K562 (cell line): ENCODE results near the gene CLDN24. TPM values are rescaled to one million over a fixed set of nuclear protein-coding genes. Genes with fewer than 3 reads are reported as not detected.

ENCODE experiments used
- ATAC-seq: fragments of 200-7000 bp; cut with Tn5 transposase; 3 replicates; pipeline ENCODE4 v1.9.1; 2020; ENCODE audit warnings: moderate library complexity
- BruUV-seq: library from RNA; stranded (reverse); fragments of 400-500 nt; replicated peaks from 2 replicates; lab custom pipeline; 2021; lab: Mats Ljungman, UMichigan
- CTCF ChIA-PET: fragments of 300-600 bp; formaldehyde crosslinking; extraction: SDS; loops from one replicate; lab custom pipeline; 2021; ENCODE audit warnings: low intra/inter-chr PET ratio; lab: Yijun Ruan, JAX
- POLR2A ChIA-PET: fragments of 300-600, 350-650 bp; sonication (Branson Sonifier 250); formaldehyde crosslinking; extraction: SDS; loops from one replicate; lab custom pipeline; 2021; ENCODE audit warnings: antibody characterized with exemption, inconsistent platforms; lab: Yijun Ruan, JAX
- DNase-seq, 4 experiments: peaks; one replicate each; pipeline versions ENCODE4 v3.0.0 to v3.0.0-alpha.2; 2011 to 2018; ENCODE audit warnings: low spot score in 3 of 4, mixed read lengths in 3 of 4; ENCODE audit errors: extremely low read depth in 1 of 4
- FAIRE-seq: peaks from 2 replicates; lab custom pipeline; 2011; peaks lifted over from hg19 to GRCh38; lab: Jason Lieb, UNC
- H2AFZ ChIP-seq: 2 replicates; pipeline ENCODE4 v1.6.0; 2011; ENCODE audit warnings: low read depth, low read length, control low read depth, inconsistent platforms
- H3K27ac ChIP-seq: fragments of 200-600 bp; 3 replicates; pipeline ENCODE4 v1.8.0; 2011; ENCODE audit warnings: low read depth, mild to moderate bottlenecking, control low read depth, inconsistent platforms, low read length, moderate library complexity, mixed read lengths; ENCODE audit errors: extremely low read depth
- H3K27me3 ChIP-seq, 2 experiments: fragments of 300-600 bp in 1 of 2; 2 replicates in 1 of 2; 3 replicates in 1 of 2; pipeline versions ENCODE4 v1.6.0 to v1.8.0; 2011; ENCODE audit warnings: inconsistent platforms in 2 of 2, low read length in 2 of 2, mild to moderate bottlenecking in 1 of 2, mixed read lengths in 1 of 2, moderate library complexity in 1 of 2; ENCODE audit not compliant: control insufficient read depth in 2 of 2, insufficient read depth in 2 of 2
- H3K36me3 ChIP-seq: fragments of 300-600 bp; 3 replicates; pipeline ENCODE4 v1.8.0; 2011; ENCODE audit warnings: mild to moderate bottlenecking, low read length, inconsistent platforms; ENCODE audit not compliant: control insufficient read depth, insufficient read depth
- H3K4me1 ChIP-seq, 2 experiments: fragments of 200-600 bp in 1 of 2; replicated peaks in 1 of 2; 2 replicates in 1 of 2; 3 replicates in 1 of 2; pipeline versions ENCODE4 v1.5.1 to v1.8.0; 2011; ENCODE audit warnings: inconsistent platforms in 2 of 2, low read length in 2 of 2, mild to moderate bottlenecking in 1 of 2, mixed read lengths in 1 of 2, moderate library complexity in 1 of 2; ENCODE audit not compliant: control insufficient read depth in 2 of 2, insufficient read depth in 2 of 2
- H3K4me2 ChIP-seq: 2 replicates; pipeline ENCODE4 v1.6.1; 2011; ENCODE audit warnings: low read length, control low read depth, inconsistent platforms, mixed read lengths; ENCODE audit not compliant: insufficient read depth
- H3K4me3 ChIP-seq: fragments of 200-600 bp; sonication (generic), shearing (Covaris generic); 2 replicates; pipeline ENCODE4 v1.5.1; 2016; ENCODE audit warnings: control low read depth, inconsistent platforms
- H3K79me2 ChIP-seq: fragments of 200-600 bp; 3 replicates; pipeline ENCODE4 v1.8.0; 2011; ENCODE audit warnings: low read length, inconsistent platforms; ENCODE audit not compliant: control insufficient read depth, insufficient read depth
- H3K9ac ChIP-seq, 2 experiments: 2 replicates each; pipeline versions ENCODE4 v1.6.0 to v1.6.1; 2011; ENCODE audit warnings: low read depth in 2 of 2, low read length in 2 of 2, control low read depth in 1 of 2, inconsistent platforms in 1 of 2, mild to moderate bottlenecking in 1 of 2, mixed read lengths in 1 of 2; ENCODE audit not compliant: insufficient read depth in 1 of 2
- H3K9me1 ChIP-seq: one replicate; pipeline ENCODE4 v1.6.0; 2011; ENCODE audit warnings: inconsistent platforms, mild to moderate bottlenecking, low read length, moderate library complexity; ENCODE audit not compliant: control insufficient read depth, insufficient read depth
- H3K9me3 ChIP-seq: replicated peaks from 2 replicates; pipeline ENCODE4 v1.5.1; 2011; ENCODE audit warnings: low read depth, low read length, inconsistent platforms; ENCODE audit not compliant: control insufficient read depth, insufficient read depth
- H4K20me1 ChIP-seq: replicated peaks from 2 replicates; pipeline ENCODE4 v1.6.1; 2011; ENCODE audit warnings: low read length, inconsistent platforms, mixed read lengths; ENCODE audit not compliant: control insufficient read depth, insufficient read depth
- BRD4 ChIP-seq: fragments of 200-600 bp; sonication (generic); IDR thresholded peaks from 2 replicates; pipeline ENCODE4 v1.6.1; 2017; ENCODE audit warnings: inconsistent platforms
- CTBP1 ChIP-seq: fragments of 450-650 bp; IDR thresholded peaks from 2 replicates; pipeline ENCODE4 v1.6.1; 2016; ENCODE audit warnings: borderline replicate concordance
- EP300 ChIP-seq: IDR thresholded peaks from 2 replicates; pipeline ENCODE4 v1.6.1; 2012; ENCODE audit warnings: low read length, improper control_type of control experiment
- ETS2 ChIP-seq: IDR thresholded peaks from 2 replicates; pipeline ENCODE4 v1.6.1; 2016; ENCODE audit warnings: borderline replicate concordance, missing genetic modification characterization, mild to moderate bottlenecking, moderate library complexity, missing compliant biosample characterization; ENCODE audit not compliant: poor library complexity, severe bottlenecking
- FOXP1 ChIP-seq: sonication (generic); formaldehyde crosslinking; IDR thresholded peaks from 2 replicates; pipeline ENCODE4 v1.8.0; 2022; ENCODE audit warnings: mild to moderate bottlenecking, missing genetic modification reagents
- ILK ChIP-seq: fragments of 450-650 bp; IDR thresholded peaks from 2 replicates; pipeline ENCODE4 v1.6.1; 2016; ENCODE audit warnings: missing genetic modification characterization, low read depth, mild to moderate bottlenecking, missing compliant biosample characterization, moderate library complexity, borderline replicate concordance
- L3MBTL2 ChIP-seq: fragments of 450-650 bp; IDR thresholded peaks from 2 replicates; pipeline ENCODE4 v1.6.1; 2016; ENCODE audit warnings: mild to moderate bottlenecking, moderate library complexity
- LCOR ChIP-seq: sonication (generic); formaldehyde crosslinking; IDR thresholded peaks from 2 replicates; pipeline ENCODE4 v1.8.0; 2022; ENCODE audit warnings: mild to moderate bottlenecking, missing genetic modification reagents
- LEF1 ChIP-seq: fragments of 450-650 bp; IDR thresholded peaks from 2 replicates; pipeline ENCODE4 v1.6.1; 2016; ENCODE audit warnings: mild to moderate bottlenecking
- NCOA1 ChIP-seq: fragments of 450-650 bp; IDR thresholded peaks from 2 replicates; pipeline ENCODE4 v1.6.1; 2016; ENCODE audit warnings: low read depth
- SAP30 ChIP-seq: fragments of 200-600 bp; sonication (generic); IDR thresholded peaks from 2 replicates; pipeline ENCODE4 v1.6.1; 2012; ENCODE audit warnings: borderline replicate concordance, low read depth, mild to moderate bottlenecking, moderate library complexity, low read length, control low read depth, inconsistent platforms; ENCODE audit not compliant: insufficient read depth, poor library complexity, severe bottlenecking
- SP2 ChIP-seq: IDR thresholded peaks from 2 replicates; pipeline ENCODE4 v1.6.1; 2011; ENCODE audit warnings: mild to moderate bottlenecking, low read depth, low read length, moderate library complexity; ENCODE audit not compliant: poor library complexity, severe bottlenecking; ENCODE audit errors: extremely low read depth
- TEAD2 ChIP-seq: fragments of 450-650 bp; IDR thresholded peaks from 2 replicates; pipeline ENCODE4 v1.6.1; 2016; ENCODE audit warnings: missing genetic modification characterization, control low read depth, missing compliant biosample characterization
- ZNF140 ChIP-seq: fragments of 250-450 bp; sonication (Bioruptor Pico); IDR thresholded peaks from 2 replicates; pipeline ENCODE4 v1.8.0; 2021; ENCODE audit warnings: moderate library complexity, mild to moderate bottlenecking, inconsistent platforms
- ZNF263 ChIP-seq: sonication (generic); formaldehyde crosslinking; IDR thresholded peaks from 2 replicates; pipeline ENCODE4 v1.8.0; 2022; ENCODE audit warnings: mild to moderate bottlenecking, missing genetic modification reagents, borderline replicate concordance
- WGBS: fragments of 100-300 bp; shearing (Covaris generic); methylation state at CpG from one replicate; pipeline ENCODE4 v1.1.6; 2016; ENCODE audit warnings: low coverage, mixed read lengths; ENCODE audit not compliant: insufficient coverage; ENCODE audit errors: missing lambda C conversion rate; 5-methylcytosine and 5-hydroxymethylcytosine counted together
- in situ Hi-C: fragments of 300-500 bp; cut with MboI; formaldehyde crosslinking; loops from 4 replicates; pipeline ENCODE4 v1.15.0; 2018; ENCODE audit warnings: inconsistent platforms, mixed read lengths
- intact Hi-C: fragments of 100-400 bp; cut with micrococcal nuclease; formaldehyde crosslinking; loops from 2 replicates; pipeline ENCODE4 v1.14.2; 2022
- polyA plus RNA-seq, 8 experiments: library from polyadenylated mRNA; depleted of rRNA in 4 of 8; stranded (reverse) in 5 of 8; unstranded in 3 of 8; fragments of >200 nt; fragmentation: Nextera tagmentation in 2 of 8; fragmentation: Illumina TruSeq in 1 of 8; extraction: Ambion mirVana in 2 of 8; extraction: Trizol in 1 of 8; gene quantifications; 2 replicates each; pipeline versions ENCODE4 v1.2.1 to v1.2.3, GENCODE V29; 2011 to 2014; ENCODE audit warnings: inconsistent platforms in 1 of 8, missing spikeins in 1 of 8
- total RNA-seq, 7 experiments: library from RNA; depleted of rRNA in 6 of 7; stranded (reverse); fragments of >200 nt in 6 of 7; fragmentation: Illumina TruSeq in 2 of 7; extraction: Trizol in 2 of 7; gene quantifications; 2 replicates each; pipeline versions ENCODE4 v1.2.1 to v1.2.3, GENCODE V29; 2011 to 2021; ENCODE audit warnings: low replicate concordance in 1 of 7
- TF ChIP-seq, protein P1 (sequence below): fragments of 250-450 bp; sonication (Bioruptor Pico); IDR thresholded peaks from 2 replicates; pipeline ENCODE4 v1.9.0; 2021; ENCODE audit warnings: mild to moderate bottlenecking, inconsistent platforms

CLDN24 gene
- total and polyA plus RNA-seq, 9 of the 15 experiments (the other 6 are each of a cell fraction or from before 2014, with no cell fraction given) = not detected

- no peak overlapping the region for H3K9ac ChIP-seq
- WGBS = 77% methylated on average over 2 of the region's 2 CpGs
- no peaks in the 10 kb centered on the region for H3K9me3 ChIP-seq
- no peaks in the 10 kb centered on the region for H4K20me1 ChIP-seq
- no peaks in the 10 kb centered on the region for H3K27me3 ChIP-seq
- no peak overlapping the region for H3K4me3 ChIP-seq
- TF ChIP-seq, protein P1, sequence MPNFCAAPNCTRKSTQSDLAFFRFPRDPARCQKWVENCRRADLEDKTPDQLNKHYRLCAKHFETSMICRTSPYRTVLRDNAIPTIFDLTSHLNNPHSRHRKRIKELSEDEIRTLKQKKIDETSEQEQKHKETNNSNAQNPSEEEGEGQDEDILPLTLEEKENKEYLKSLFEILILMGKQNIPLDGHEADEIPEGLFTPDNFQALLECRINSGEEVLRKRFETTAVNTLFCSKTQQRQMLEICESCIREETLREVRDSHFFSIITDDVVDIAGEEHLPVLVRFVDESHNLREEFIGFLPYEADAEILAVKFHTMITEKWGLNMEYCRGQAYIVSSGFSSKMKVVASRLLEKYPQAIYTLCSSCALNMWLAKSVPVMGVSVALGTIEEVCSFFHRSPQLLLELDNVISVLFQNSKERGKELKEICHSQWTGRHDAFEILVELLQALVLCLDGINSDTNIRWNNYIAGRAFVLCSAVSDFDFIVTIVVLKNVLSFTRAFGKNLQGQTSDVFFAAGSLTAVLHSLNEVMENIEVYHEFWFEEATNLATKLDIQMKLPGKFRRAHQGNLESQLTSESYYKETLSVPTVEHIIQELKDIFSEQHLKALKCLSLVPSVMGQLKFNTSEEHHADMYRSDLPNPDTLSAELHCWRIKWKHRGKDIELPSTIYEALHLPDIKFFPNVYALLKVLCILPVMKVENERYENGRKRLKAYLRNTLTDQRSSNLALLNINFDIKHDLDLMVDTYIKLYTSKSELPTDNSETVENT (CRISPR knock-in tag) = no peak
- no peak for TF ChIP-seq EP300
- TF ChIP-seq TEAD2 = no peak
- TF ChIP-seq ZNF263 (CRISPR knock-in tag) = no peak
- TF ChIP-seq BRD4 = no peak
- no peak for TF ChIP-seq LCOR (CRISPR knock-in tag)
- no peak for TF ChIP-seq ILK (tag)
- TF ChIP-seq CTBP1 = no peak
- no peak for TF ChIP-seq FOXP1 (CRISPR knock-in tag)
- no peak for TF ChIP-seq SAP30
- TF ChIP-seq ETS2 = no peak
- no peak for TF ChIP-seq SP2
- no peak for TF ChIP-seq L3MBTL2
- no peak for TF ChIP-seq ZNF140 (CRISPR knock-in tag)
- TF ChIP-seq NCOA1 = no peak
- TF ChIP-seq LEF1 = no peak
- FAIRE-seq = no peak
- no peak overlapping the region for H2AFZ ChIP-seq
- no peak for DNase-seq
- BruUV-seq = no TSS peak
- intact Hi-C loops (no loop called here), in situ Hi-C loops (no loop called here)
- H3K27ac ChIP-seq = no peak overlapping the region
- no peak overlapping the region for H3K4me2 ChIP-seq
- H3K79me2 ChIP-seq = no peaks in the 10 kb centered on the region
- ATAC-seq = no peak
- no peaks in the 10 kb centered on the region for H3K4me1 ChIP-seq
- H3K36me3 ChIP-seq = peaks cover 28% of the 10 kb centered on the region; the same call in 2 of the 3 replicates
- ChIA-PET POLR2A (no interaction called here), CTCF (no interaction called here)
- H3K9me1 ChIP-seq = no peaks in the 10 kb centered on the region
Measured at GRCh38 chr4:183291070-183291469, 31.2 kb downstream of the CLDN24 start.
